Trophoblast cell (in vitro differentiated cells and primary cell): ENCODE data around the gene LYZL1.

Experiments used
- DNase-seq, 2 donors: peaks; one replicate each; pipeline ENCODE4 v3.0.0-alpha.2; 2016
- H2AFZ ChIP-seq: 2 replicates; pipeline ENCODE4 v1.6.1; 2013; ENCODE audit warnings: low read length, moderate library complexity, mild to moderate bottlenecking; ENCODE audit not compliant: insufficient read depth, poor library complexity
- H2AK5ac ChIP-seq: 2 replicates; pipeline ENCODE4 v1.6.1; 2013; ENCODE audit warnings: mild to moderate bottlenecking, low read length
- H2BK120ac ChIP-seq: 2 replicates; pipeline ENCODE4 v1.6.1; 2013; ENCODE audit warnings: low read length, mild to moderate bottlenecking, moderate library complexity; ENCODE audit not compliant: insufficient read depth, poor library complexity
- H2BK12ac ChIP-seq: 2 replicates; pipeline ENCODE4 v1.6.1; 2013; ENCODE audit warnings: mild to moderate bottlenecking, low read length, moderate library complexity
- H2BK5ac ChIP-seq: 2 replicates; pipeline ENCODE4 v1.6.1; 2013; ENCODE audit warnings: low read length, low read depth, moderate library complexity, mild to moderate bottlenecking; ENCODE audit not compliant: poor library complexity
- H3K14ac ChIP-seq: 2 replicates; pipeline ENCODE4 v1.6.1; 2013; ENCODE audit warnings: mild to moderate bottlenecking, low read length
- H3K18ac ChIP-seq: 2 replicates; pipeline ENCODE4 v1.6.1; 2013; ENCODE audit warnings: mild to moderate bottlenecking, low read length
- H3K23ac ChIP-seq: 2 replicates; pipeline ENCODE4 v1.6.1; 2013; ENCODE audit warnings: low read length
- H3K27ac ChIP-seq: 2 replicates; pipeline ENCODE4 v1.5.1; 2013; ENCODE audit warnings: low read depth, mild to moderate bottlenecking, inconsistent platforms, low read length, moderate library complexity
- H3K27me3 ChIP-seq: 2 replicates; pipeline ENCODE4 v1.6.1; 2013; ENCODE audit warnings: inconsistent platforms, mild to moderate bottlenecking, low read length, moderate library complexity; ENCODE audit not compliant: insufficient read depth
- H3K36me3 ChIP-seq, 2 experiments: 1 replicate in 1 of 2; 2 replicates in 1 of 2; pipeline ENCODE4 v1.6.1; 2013; ENCODE audit warnings: low read length in 2 of 2, mild to moderate bottlenecking in 2 of 2, moderate library complexity in 1 of 2; ENCODE audit not compliant: insufficient read depth in 2 of 2, control insufficient read depth in 1 of 2
- H3K4ac ChIP-seq: 2 replicates; pipeline ENCODE4 v1.6.1; 2013; ENCODE audit warnings: low read depth, mild to moderate bottlenecking, low read length, moderate library complexity
- H3K4me1 ChIP-seq, 2 experiments: 1 replicate in 1 of 2; 2 replicates in 1 of 2; pipeline ENCODE4 v1.6.1; 2013; ENCODE audit warnings: low read length in 2 of 2, mild to moderate bottlenecking in 2 of 2, moderate library complexity in 1 of 2; ENCODE audit not compliant: insufficient read depth in 2 of 2, control insufficient read depth in 1 of 2
- H3K4me2 ChIP-seq: 2 replicates; pipeline ENCODE4 v1.6.1; 2013; ENCODE audit warnings: inconsistent platforms, mild to moderate bottlenecking, low read length, moderate library complexity
- H3K4me3 ChIP-seq: 2 replicates; pipeline ENCODE4 v1.5.1; 2013; ENCODE audit warnings: mild to moderate bottlenecking, low read depth, low read length, inconsistent platforms
- H3K79me1 ChIP-seq: one replicate; pipeline ENCODE4 v1.6.1; 2013; ENCODE audit warnings: low read length
- H3K79me2 ChIP-seq: 2 replicates; pipeline ENCODE4 v1.6.1; 2013; ENCODE audit warnings: low read length, mild to moderate bottlenecking; ENCODE audit not compliant: control insufficient read depth, insufficient read depth, poor library complexity
- H3K9ac ChIP-seq: 2 replicates; pipeline ENCODE4 v1.6.1; 2013; ENCODE audit warnings: mild to moderate bottlenecking, low read length
- H3K9me3 ChIP-seq: 2 replicates; pipeline ENCODE4 v1.6.1; 2013; ENCODE audit warnings: low read depth, mild to moderate bottlenecking, control low read depth, inconsistent platforms, low read length; ENCODE audit not compliant: insufficient read depth
- H4K12ac ChIP-seq: 2 replicates; pipeline ENCODE4 v1.6.1; 2013; ENCODE audit warnings: low read depth, mild to moderate bottlenecking, low read length, moderate library complexity
- H4K8ac ChIP-seq: 2 replicates; pipeline ENCODE4 v1.6.1; 2013; ENCODE audit warnings: low read depth, mild to moderate bottlenecking, low read length, moderate library complexity
- H4K91ac ChIP-seq: one replicate; pipeline ENCODE4 v1.6.1; 2013; ENCODE audit warnings: low read depth, mild to moderate bottlenecking, low read length, moderate library complexity
- WGBS: extraction: QIAGEN DNeasy Blood & Tissue Kit; methylation state at CpG from one replicate; pipeline ENCODE4 v1.1.7; 2013; ENCODE audit warnings: missing lambda C conversion rate; ENCODE audit not compliant: insufficient read length, insufficient coverage; ENCODE audit errors: extremely low coverage; 5-methylcytosine and 5-hydroxymethylcytosine counted together

The LYZL1 gene

GRCh38 chr10:29252811-29253689 lies 35.8 kb upstream of the LYZL1 start:
- Histone ChIP-seq H2AK5ac (peak overlapping the region; percentile 95), H3K36me3 (no peaks in the 10 kb centered on the region), H2BK12ac (peak overlapping the region; percentile 82), H2BK5ac (peak overlapping the region; percentile 97), H3K14ac (peak overlapping the region; percentile 96), H2BK120ac (peak overlapping the region; percentile 99), H4K91ac (peak overlapping the region; percentile 99), H4K8ac (peak overlapping the region; percentile 84), H3K79me1 (peaks cover 74% of the 10 kb centered on the region), H3K27ac (peak overlapping the region; percentile 99), H3K27me3 (no peaks in the 10 kb centered on the region), H3K4me2 (no peak overlapping the region), H2AFZ (peak overlapping the region; percentile 83), H3K79me2 (peaks cover 22% of the 10 kb centered on the region), H3K18ac (peak overlapping the region; percentile 86), H3K4me3 (no peak overlapping the region), H4K12ac (no peak overlapping the region), H3K9me3 (no peaks in the 10 kb centered on the region), H3K9ac (peak overlapping the region; percentile 25), H3K4me1 (peaks cover 12 to 27% of the 10 kb centered on the region in 2 experiments), H3K4ac (peak overlapping the region; percentile 88), H3K23ac (peak overlapping the region; percentile 31)
- WGBS, result no CpG with 5 or more reads among the region's 18 CpGs
- no peak for DNase-seq

GRCh38 chr10:29253690-29254029 lies 35.2 kb upstream of the LYZL1 start:
- Histone ChIP-seq H3K79me2 (peaks cover 22% of the 10 kb centered on the region), H2BK120ac (peak overlapping the region; percentile 99), H2AK5ac (peak overlapping the region; percentile 95), H3K4me3 (no peak overlapping the region), H3K9ac (no peak overlapping the region), H3K23ac (no peak overlapping the region), H2BK5ac (peak overlapping the region; percentile 97), H3K27me3 (no peaks in the 10 kb centered on the region), H4K8ac (peak overlapping the region; percentile 84), H3K14ac (peak overlapping the region; percentile 96), H2AFZ (no peak overlapping the region), H4K91ac (peak overlapping the region; percentile 99), H3K4me2 (peak overlapping the region; percentile 9), H3K36me3 (no peaks in the 10 kb centered on the region), H3K4ac (peak overlapping the region; percentile 68), H2BK12ac (peak overlapping the region; percentile 82), H4K12ac (no peak overlapping the region), H3K79me1 (peaks cover 76% of the 10 kb centered on the region), H3K9me3 (no peaks in the 10 kb centered on the region), H3K27ac (peak overlapping the region; percentile 99), H3K4me1 (peaks cover 12 to 27% of the 10 kb centered on the region in 2 experiments), H3K18ac (peak overlapping the region; percentile 86)
- WGBS, result no CpG with 5 or more reads among the region's 3 CpGs
- no peak for DNase-seq

- H3K27me3 ChIP-seq, result no peaks in the 10 kb centered on the region
- H3K9ac ChIP-seq, result no peak overlapping the region
- peak overlapping the region; percentile 99 for H4K91ac ChIP-seq
- peaks cover 12 to 27% of the 10 kb centered on the region in 2 experiments for H3K4me1 ChIP-seq
- no peaks in the 10 kb centered on the region for H3K36me3 ChIP-seq
- peak overlapping the region; percentile 99 for H2BK120ac ChIP-seq
- H3K9me3 ChIP-seq, result no peaks in the 10 kb centered on the region
- H3K18ac ChIP-seq, result no peak overlapping the region
- peak overlapping the region; percentile 59 for H4K8ac ChIP-seq
- peaks cover 77% of the 10 kb centered on the region for H3K79me1 ChIP-seq
- H2BK5ac ChIP-seq, result peak overlapping the region; percentile 97
- peak overlapping the region; percentile 96 for H3K14ac ChIP-seq
- H2BK12ac ChIP-seq, result peak overlapping the region; percentile 67
- H2AFZ ChIP-seq, result no peak overlapping the region
- H3K4me3 ChIP-seq, result no peak overlapping the region
- peak; percentile 18 to 31 for DNase-seq
- WGBS, result no CpG with 5 or more reads among the region's 9 CpGs
- peak overlapping the region; percentile 100 for H3K27ac ChIP-seq
- H3K79me2 ChIP-seq, result peaks cover 22% of the 10 kb centered on the region
- peak overlapping the region; percentile 9 for H3K4me2 ChIP-seq
- H3K23ac ChIP-seq, result no peak overlapping the region
- peak overlapping the region; percentile 81 for H2AK5ac ChIP-seq
- H3K4ac ChIP-seq, result peak overlapping the region; percentile 82
- no peak overlapping the region for H4K12ac ChIP-seq
Measured at GRCh38 chr10:29254123-29255046, 34.5 kb upstream of the LYZL1 start.

GRCh38 chr10:29255104-29255503 lies 33.8 kb upstream of the LYZL1 start:
- no peaks in the 10 kb centered on the region for H3K27me3 ChIP-seq
- peak overlapping the region; percentile 26 for H4K8ac ChIP-seq
- no peaks in the 10 kb centered on the region for H3K9me3 ChIP-seq
- H4K12ac ChIP-seq, result no peak overlapping the region
- no peak for DNase-seq
- H3K9ac ChIP-seq, result no peak overlapping the region
- no peak overlapping the region for H2AFZ ChIP-seq
- peaks cover 22% of the 10 kb centered on the region for H3K79me2 ChIP-seq
- WGBS, result no CpG with 5 or more reads among the region's 3 CpGs
- H2BK5ac ChIP-seq, result peak overlapping the region; percentile 90
- peaks cover 71% of the 10 kb centered on the region for H3K79me1 ChIP-seq
- H3K23ac ChIP-seq, result no peak overlapping the region
- H4K91ac ChIP-seq, result peak overlapping the region; percentile 84
- H3K4me1 ChIP-seq, result peaks cover 12 to 27% of the 10 kb centered on the region in 2 experiments
- no peak overlapping the region for H3K4ac ChIP-seq
- H2BK12ac ChIP-seq, result no peak overlapping the region
- peak overlapping the region; percentile 85 for H2BK120ac ChIP-seq
- H2AK5ac ChIP-seq, result no peak overlapping the region
- H3K4me3 ChIP-seq, result no peak overlapping the region
- no peak overlapping the region for H3K18ac ChIP-seq
- H3K27ac ChIP-seq, result peak overlapping the region; percentile 100
- H3K14ac ChIP-seq, result peak overlapping the region; percentile 41
- no peaks in the 10 kb centered on the region for H3K36me3 ChIP-seq
- H3K4me2 ChIP-seq, result no peak overlapping the region
